Osteocyte (in vitro differentiated cells): Measurements from ENCODE around the gene POC1A. TPM values are rescaled to one million over a fixed set of nuclear protein-coding genes. Genes with fewer than 3 reads are reported as not detected.

Source experiments
- DNase-seq: peaks from one replicate; pipeline ENCODE4 v3.0.0; 2021; ENCODE audit warnings: mixed read lengths; ENCODE audit not compliant: unreplicated experiment; ENCODE audit errors: extremely low spot score
- H3K27ac Mint-ChIP-seq: one replicate; pipeline ENCODE4 v1.8.0; 2021; ENCODE audit warnings: mild to moderate bottlenecking, mixed read lengths; ENCODE audit not compliant: unreplicated experiment
- H3K27me3 Mint-ChIP-seq: one replicate; pipeline ENCODE4 v1.8.0; 2021; ENCODE audit warnings: mixed read lengths; ENCODE audit not compliant: unreplicated experiment
- H3K36me3 Mint-ChIP-seq: one replicate; pipeline ENCODE4 v1.8.0; 2021; ENCODE audit warnings: mixed read lengths; ENCODE audit not compliant: unreplicated experiment
- H3K4me1 Mint-ChIP-seq: one replicate; pipeline ENCODE4 v1.8.0; 2021; ENCODE audit warnings: mixed read lengths; ENCODE audit not compliant: unreplicated experiment
- H3K4me3 Mint-ChIP-seq: one replicate; pipeline ENCODE4 v1.8.0; 2021; ENCODE audit warnings: mild to moderate bottlenecking, moderate library complexity, mixed read lengths; ENCODE audit not compliant: unreplicated experiment
- H3K9me3 Mint-ChIP-seq: one replicate; pipeline ENCODE4 v1.8.0; 2021; ENCODE audit warnings: mixed read lengths; ENCODE audit not compliant: unreplicated experiment
- total RNA-seq: library from RNA; stranded (reverse); gene quantifications from 2 replicates; pipeline ENCODE4 v1.2.1, GENCODE V29; 2021
- TF ChIP-seq, protein P1 (sequence below): fragments of 200-600 bp; sonication (generic); IDR thresholded peaks from 2 replicates; pipeline ENCODE4 v1.5.0; 2021; ENCODE audit warnings: antibody characterized with exemption, mild to moderate bottlenecking, moderate library complexity

Gene POC1A
- total RNA-seq, 1 donor from 2014 or later, result 5.1 TPM

- H3K27ac Mint-ChIP-seq, result no peak overlapping the region
- no peak for DNase-seq
Observed at GRCh38 chr3:52137311-52137710, 16.9 kb downstream of the POC1A start.

GRCh38 chr3:52136513-52136912 lies 17.7 kb downstream of the POC1A start:
- H3K4me3 Mint-ChIP-seq, result no peak overlapping the region
- TF ChIP-seq, protein P1, sequence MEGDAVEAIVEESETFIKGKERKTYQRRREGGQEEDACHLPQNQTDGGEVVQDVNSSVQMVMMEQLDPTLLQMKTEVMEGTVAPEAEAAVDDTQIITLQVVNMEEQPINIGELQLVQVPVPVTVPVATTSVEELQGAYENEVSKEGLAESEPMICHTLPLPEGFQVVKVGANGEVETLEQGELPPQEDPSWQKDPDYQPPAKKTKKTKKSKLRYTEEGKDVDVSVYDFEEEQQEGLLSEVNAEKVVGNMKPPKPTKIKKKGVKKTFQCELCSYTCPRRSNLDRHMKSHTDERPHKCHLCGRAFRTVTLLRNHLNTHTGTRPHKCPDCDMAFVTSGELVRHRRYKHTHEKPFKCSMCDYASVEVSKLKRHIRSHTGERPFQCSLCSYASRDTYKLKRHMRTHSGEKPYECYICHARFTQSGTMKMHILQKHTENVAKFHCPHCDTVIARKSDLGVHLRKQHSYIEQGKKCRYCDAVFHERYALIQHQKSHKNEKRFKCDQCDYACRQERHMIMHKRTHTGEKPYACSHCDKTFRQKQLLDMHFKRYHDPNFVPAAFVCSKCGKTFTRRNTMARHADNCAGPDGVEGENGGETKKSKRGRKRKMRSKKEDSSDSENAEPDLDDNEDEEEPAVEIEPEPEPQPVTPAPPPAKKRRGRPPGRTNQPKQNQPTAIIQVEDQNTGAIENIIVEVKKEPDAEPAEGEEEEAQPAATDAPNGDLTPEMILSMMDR, result no peak

More at GRCh38 chr3:52137311-52137710, 16.9 kb downstream of the POC1A start:
- Mint-ChIP-seq H3K27me3 (no peaks in the 10 kb centered on the region), H3K4me1 (no peaks in the 10 kb centered on the region), H3K9me3 (no peaks in the 10 kb centered on the region), H3K36me3 (peaks cover 5% of the 10 kb centered on the region), H3K4me3 (no peak overlapping the region)
- TF ChIP-seq, protein P1, result no peak

GRCh38 chr3:52135332-52135731 lies 18.9 kb downstream of the POC1A start:
- Mint-ChIP-seq H3K4me1 (no peaks in the 10 kb centered on the region), H3K9me3 (no peaks in the 10 kb centered on the region), H3K36me3 (peaks cover 5% of the 10 kb centered on the region), H3K27me3 (no peaks in the 10 kb centered on the region), H3K4me3 (no peak overlapping the region), H3K27ac (no peak overlapping the region)
- TF ChIP-seq, protein P1, result no peak
- DNase-seq, result no peak

More at GRCh38 chr3:52136513-52136912, 17.7 kb downstream of the POC1A start:
- no peak for DNase-seq
- Mint-ChIP-seq H3K27me3 (no peaks in the 10 kb centered on the region), H3K9me3 (no peaks in the 10 kb centered on the region), H3K36me3 (peaks cover 5% of the 10 kb centered on the region), H3K27ac (no peak overlapping the region), H3K4me1 (no peaks in the 10 kb centered on the region)

- DNase-seq, result no peak
- Mint-ChIP-seq H3K4me1 (no peaks in the 10 kb centered on the region), H3K4me3 (no peak overlapping the region), H3K27me3 (no peaks in the 10 kb centered on the region), H3K36me3 (peaks cover 5% of the 10 kb centered on the region), H3K27ac (no peak overlapping the region), H3K9me3 (no peaks in the 10 kb centered on the region)
- TF ChIP-seq, protein P1, result no peak
Observed at GRCh38 chr3:52134761-52135160, 19.5 kb downstream of the POC1A start.

DNA sequence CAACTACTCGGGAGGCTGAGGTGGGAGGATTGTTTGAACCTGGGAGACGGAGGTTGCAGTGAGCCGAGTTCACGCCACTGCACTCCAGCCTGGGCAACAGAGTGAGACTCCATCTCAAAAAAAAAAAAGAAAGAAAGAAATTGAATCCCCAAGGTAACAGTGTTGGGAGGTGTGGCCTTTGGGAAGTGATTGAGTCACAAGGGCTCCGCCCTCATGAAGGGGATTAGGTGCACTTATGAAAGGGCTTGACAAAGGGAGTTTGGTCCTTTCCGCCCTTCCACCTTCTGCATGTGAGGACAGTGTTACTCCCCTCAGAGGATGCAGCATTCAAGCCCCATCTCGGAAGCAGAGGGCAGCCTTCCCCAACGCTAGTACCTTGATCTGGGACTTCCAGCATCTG lies 21.3 kb downstream of the POC1A start:
- Mint-ChIP-seq H3K4me3 (no peak overlapping the region), H3K27ac (no peak overlapping the region), H3K27me3 (no peaks in the 10 kb centered on the region), H3K4me1 (peaks cover 3% of the 10 kb centered on the region), H3K9me3 (no peaks in the 10 kb centered on the region), H3K36me3 (peaks cover 2% of the 10 kb centered on the region)
- TF ChIP-seq, protein P1, result no peak
- no peak for DNase-seq
